SK-N-SH (cell line): ENCODE data around the gene ACP5. TPM values are rescaled to one million over a fixed set of nuclear protein-coding genes. Genes with fewer than 3 reads are reported as not detected.
A peak's percentile ranks its signal among the peaks of the same experiment; 100 is the strongest.

Source experiments
- CTCF ChIA-PET: fragments of 300-600, 350-600 bp; formaldehyde crosslinking; extraction: SDS; loops from one replicate; lab custom pipeline; 2021; lab: Yijun Ruan, JAX
- POLR2A ChIA-PET: fragments of 350-600 bp; sonication (Branson Sonifier 250); formaldehyde crosslinking; extraction: SDS; loops from one replicate; lab custom pipeline; 2020; ENCODE audit warnings: antibody characterized with exemption, inconsistent platforms; lab: Yijun Ruan, JAX
- DNase-seq: peaks from one replicate; pipeline ENCODE4 v3.0.0; 2012
- H2AFZ ChIP-seq: fragments of 200-600 bp; sonication (generic); 2 replicates; pipeline ENCODE4 v1.8.1; 2016; ENCODE audit warnings: antibody characterized with exemption, mild to moderate bottlenecking, low read depth
- H3F3A ChIP-seq: fragments of 200-600 bp; sonication (generic); replicated peaks from 2 replicates; pipeline ENCODE3; 2016; ENCODE audit warnings: antibody characterized with exemption, mild to moderate bottlenecking; ENCODE audit not compliant: insufficient read depth
- H3K27ac ChIP-seq, 2 experiments: fragments of 200-500 bp in 1 of 2; fragments of 200-600 bp in 1 of 2; sonication (Bioruptor generic) in 1 of 2; sonication (generic), shearing (Covaris generic) in 1 of 2; 2 replicates each; pipeline versions ENCODE4 v1.5.1 to v1.6.1; 2014 to 2016; ENCODE audit warnings: low read depth in 2 of 2, inconsistent platforms in 1 of 2, low read length in 1 of 2, mild to moderate bottlenecking in 1 of 2, mixed read lengths in 1 of 2
- H3K27me3 ChIP-seq: fragments of 200-600 bp; sonication (generic), shearing (Covaris generic); 2 replicates; pipeline ENCODE4 v1.6.1; 2016; ENCODE audit warnings: mixed run types; ENCODE audit not compliant: insufficient read depth
- H3K36me3 ChIP-seq, 2 experiments: fragments of 200-500 bp in 1 of 2; fragments of 200-600 bp in 1 of 2; sonication (Bioruptor generic) in 1 of 2; sonication (generic) in 1 of 2; replicated peaks in 1 of 2; 2 replicates each; pipeline versions ENCODE3 to v1.5.1; 2014 to 2016; ENCODE audit warnings: low read length in 1 of 2, mild to moderate bottlenecking in 1 of 2; ENCODE audit not compliant: insufficient read depth in 2 of 2, control insufficient read depth in 1 of 2
- H3K4me1 ChIP-seq, 2 experiments: fragments of 200-500 bp in 1 of 2; fragments of 200-600 bp in 1 of 2; sonication (Bioruptor generic) in 1 of 2; sonication (generic), shearing (Covaris generic) in 1 of 2; 2 replicates each; pipeline versions ENCODE4 v1.5.1 to v1.6.1; 2014 to 2016; ENCODE audit warnings: low read depth in 1 of 2, low read length in 1 of 2, mixed run types in 1 of 2; ENCODE audit not compliant: insufficient read depth in 2 of 2, control insufficient read depth in 1 of 2
- H3K4me2 ChIP-seq: fragments of 200-600 bp; sonication (generic), shearing (Covaris generic); 2 replicates; pipeline ENCODE4 v1.6.1; 2017; ENCODE audit warnings: mixed run types
- H3K4me3 ChIP-seq, 2 experiments: fragments of 200-500 bp in 1 of 2; fragments of 200-600 bp in 1 of 2; sonication (Bioruptor generic) in 1 of 2; sonication (generic), shearing (Covaris generic) in 1 of 2; 2 replicates each; pipeline versions ENCODE4 v1.5.1 to v1.8.1; 2014 to 2016; ENCODE audit warnings: low read depth in 2 of 2, inconsistent platforms in 1 of 2, low read length in 1 of 2, mild to moderate bottlenecking in 1 of 2, mixed read lengths in 1 of 2, moderate library complexity in 1 of 2
- H3K79me2 ChIP-seq: fragments of 200-600 bp; sonication (generic); 2 replicates; pipeline ENCODE4 v1.8.1; 2017; ENCODE audit warnings: mild to moderate bottlenecking; ENCODE audit not compliant: insufficient read depth
- H3K9ac ChIP-seq: fragments of 200-600 bp; sonication (generic); 2 replicates; pipeline ENCODE4 v1.6.1; 2017; ENCODE audit warnings: mixed run types
- H3K9me2 ChIP-seq: fragments of 200-600 bp; sonication (generic); 2 replicates; pipeline ENCODE4 v1.6.1; 2017; ENCODE audit warnings: mixed run types
- H3K9me3 ChIP-seq: fragments of 200-600 bp; sonication (generic); 2 replicates; pipeline ENCODE4 v1.6.1; 2017; ENCODE audit warnings: mixed run types, mild to moderate bottlenecking, moderate library complexity
- H4K20me1 ChIP-seq: fragments of 200-600 bp; sonication (generic); 2 replicates; pipeline ENCODE4 v1.6.1; 2017; ENCODE audit warnings: mild to moderate bottlenecking, mixed run types; ENCODE audit not compliant: insufficient read depth
- JUND ChIP-seq: IDR thresholded peaks from 2 replicates; pipeline ENCODE4 v1.4.0; 2012
- NFIC ChIP-seq: IDR thresholded peaks from 2 replicates; pipeline ENCODE4 v1.4.0; 2012; ENCODE audit warnings: borderline replicate concordance
- RCOR1 ChIP-seq: fragments of 150-350 bp; IDR thresholded peaks from 2 replicates; pipeline ENCODE4 v1.6.1; 2017; ENCODE audit warnings: antibody characterized with exemption, low read length
- TCF12 ChIP-seq: IDR thresholded peaks from 2 replicates; pipeline ENCODE4 v1.4.0; 2012
- TEAD4 ChIP-seq: IDR thresholded peaks from 2 replicates; pipeline ENCODE4 v1.4.0; 2012; ENCODE audit warnings: mild to moderate bottlenecking, borderline replicate concordance; ENCODE audit not compliant: insufficient read depth
- WGBS: methylation state at CpG from one replicate; pipeline ENCODE4 v1.1.6; 2017; ENCODE audit warnings: low lambda C conversion rate; 5-methylcytosine and 5-hydroxymethylcytosine counted together
- polyA plus RNA-seq, 3 experiments: library from polyadenylated mRNA; depleted of rRNA; stranded (reverse); fragments of >200 nt; gene quantifications; 2 replicates each; pipeline ENCODE4 v1.2.3, GENCODE V29; 2012
- TF ChIP-seq, protein P1 (sequence below): fragments of 150-350 bp; IDR thresholded peaks from 2 replicates; pipeline ENCODE4 v1.6.1; 2016; ENCODE audit warnings: mild to moderate bottlenecking, low read depth, low read length

The ACP5 gene
- polyA plus RNA-seq, 1 of the 3 experiments (the other 2 are of a cell fraction) = 0.87 TPM

DNA sequence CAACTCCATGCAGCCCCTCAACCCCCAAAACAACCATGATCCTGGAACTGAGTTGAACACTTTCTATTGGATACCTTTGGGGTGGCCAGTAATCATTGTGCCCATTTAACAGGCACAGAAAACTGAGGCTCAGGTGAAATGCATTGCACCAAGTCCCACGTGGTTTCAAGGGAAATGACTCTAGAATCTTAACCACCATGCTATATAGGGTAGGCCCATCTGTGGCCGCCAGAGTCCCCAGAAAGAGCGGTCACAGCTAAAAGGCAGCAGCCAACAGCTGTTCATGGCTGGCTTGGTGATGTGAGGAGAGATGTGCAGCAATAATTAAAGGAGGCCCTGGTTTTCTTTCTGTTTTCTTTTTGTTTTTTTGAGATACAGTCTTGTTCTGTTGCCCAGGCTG, 36.2 kb downstream of the ACP5 start:
- H3K79me2 ChIP-seq = no peaks in the 10 kb centered on the region
- H3K9me2 ChIP-seq = no peaks in the 10 kb centered on the region
- H3K36me3 ChIP-seq = no peaks in the 10 kb centered on the region
- ChIA-PET CTCF (interaction anchor here (1.6 to 2.5 kb wide), 2 partner anchors 19 to 45 kb away, joined by 3 to 6 read pairs; no protein-coding TSS in a partner anchor), POLR2A (no interaction called here)
- DNase-seq = no peak
- H3K9ac ChIP-seq = no peak overlapping the region
- peaks cover 0 to 9% of the 10 kb centered on the region in 2 experiments; a peak in 1 of 4 replicates for H3K4me1 ChIP-seq
- H3F3A ChIP-seq = no peaks in the 10 kb centered on the region
- H3K4me2 ChIP-seq = no peak overlapping the region
- H3K27ac ChIP-seq = no peak overlapping the region
- TF ChIP-seq RCOR1 (no peak), TEAD4 (no peak), TCF12 (no peak), JUND (no peak)
- TF ChIP-seq, protein P1, sequence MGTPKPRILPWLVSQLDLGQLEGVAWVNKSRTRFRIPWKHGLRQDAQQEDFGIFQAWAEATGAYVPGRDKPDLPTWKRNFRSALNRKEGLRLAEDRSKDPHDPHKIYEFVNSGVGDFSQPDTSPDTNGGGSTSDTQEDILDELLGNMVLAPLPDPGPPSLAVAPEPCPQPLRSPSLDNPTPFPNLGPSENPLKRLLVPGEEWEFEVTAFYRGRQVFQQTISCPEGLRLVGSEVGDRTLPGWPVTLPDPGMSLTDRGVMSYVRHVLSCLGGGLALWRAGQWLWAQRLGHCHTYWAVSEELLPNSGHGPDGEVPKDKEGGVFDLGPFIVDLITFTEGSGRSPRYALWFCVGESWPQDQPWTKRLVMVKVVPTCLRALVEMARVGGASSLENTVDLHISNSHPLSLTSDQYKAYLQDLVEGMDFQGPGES = no peak
- H3K9me3 ChIP-seq = no peaks in the 10 kb centered on the region
- no peak overlapping the region for H3K4me3 ChIP-seq
- 81% methylated on average over 3 of the region's 3 CpGs for WGBS
- H2AFZ ChIP-seq = no peak overlapping the region
- no peaks in the 10 kb centered on the region for H4K20me1 ChIP-seq
- no peaks in the 10 kb centered on the region for H3K27me3 ChIP-seq

DNA sequence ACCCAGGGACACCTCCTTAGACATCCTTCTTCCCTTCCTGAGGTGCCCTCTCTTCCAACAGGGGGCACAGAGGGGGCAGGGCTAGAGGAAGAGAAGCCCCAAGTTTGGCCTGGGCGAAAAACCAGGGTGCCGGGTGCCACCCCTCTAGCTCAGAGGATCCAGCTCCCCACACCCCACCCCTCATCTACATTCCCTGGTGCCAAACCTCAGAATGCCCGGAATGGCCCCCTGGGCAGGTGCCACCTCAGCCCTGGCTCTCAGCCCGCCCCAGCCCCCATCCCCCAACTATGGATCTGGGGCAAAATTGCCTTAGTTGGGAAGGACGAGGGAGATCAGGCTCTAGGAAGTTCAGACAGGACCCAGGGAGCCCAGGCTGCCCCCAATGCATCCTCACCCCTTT, 36.8 kb downstream of the ACP5 start:
- Histone ChIP-seq H3K9ac (no peak overlapping the region), H2AFZ (no peak overlapping the region), H3K4me1 (peaks cover 2 to 11% of the 10 kb centered on the region in 2 experiments; a peak in 2 of 4 replicates), H3K27me3 (no peaks in the 10 kb centered on the region), H3K4me3 (no peak overlapping the region), H3K4me2 (no peak overlapping the region), H3K36me3 (no peaks in the 10 kb centered on the region), H3K9me3 (no peaks in the 10 kb centered on the region), H3K9me2 (no peaks in the 10 kb centered on the region), H3K27ac (no peak overlapping the region), H4K20me1 (no peaks in the 10 kb centered on the region), H3K79me2 (no peaks in the 10 kb centered on the region), H3F3A (no peaks in the 10 kb centered on the region)
- TF ChIP-seq JUND = no peak
- ChIA-PET POLR2A (no interaction called here), CTCF (interaction anchor here (1.1 to 1.6 kb wide), 2 partner anchors 20 to 58 kb away, joined by 3 read pairs; no protein-coding TSS in a partner anchor)
- 93% methylated on average over 3 of the region's 5 CpGs for WGBS
- no peak for DNase-seq

DNA sequence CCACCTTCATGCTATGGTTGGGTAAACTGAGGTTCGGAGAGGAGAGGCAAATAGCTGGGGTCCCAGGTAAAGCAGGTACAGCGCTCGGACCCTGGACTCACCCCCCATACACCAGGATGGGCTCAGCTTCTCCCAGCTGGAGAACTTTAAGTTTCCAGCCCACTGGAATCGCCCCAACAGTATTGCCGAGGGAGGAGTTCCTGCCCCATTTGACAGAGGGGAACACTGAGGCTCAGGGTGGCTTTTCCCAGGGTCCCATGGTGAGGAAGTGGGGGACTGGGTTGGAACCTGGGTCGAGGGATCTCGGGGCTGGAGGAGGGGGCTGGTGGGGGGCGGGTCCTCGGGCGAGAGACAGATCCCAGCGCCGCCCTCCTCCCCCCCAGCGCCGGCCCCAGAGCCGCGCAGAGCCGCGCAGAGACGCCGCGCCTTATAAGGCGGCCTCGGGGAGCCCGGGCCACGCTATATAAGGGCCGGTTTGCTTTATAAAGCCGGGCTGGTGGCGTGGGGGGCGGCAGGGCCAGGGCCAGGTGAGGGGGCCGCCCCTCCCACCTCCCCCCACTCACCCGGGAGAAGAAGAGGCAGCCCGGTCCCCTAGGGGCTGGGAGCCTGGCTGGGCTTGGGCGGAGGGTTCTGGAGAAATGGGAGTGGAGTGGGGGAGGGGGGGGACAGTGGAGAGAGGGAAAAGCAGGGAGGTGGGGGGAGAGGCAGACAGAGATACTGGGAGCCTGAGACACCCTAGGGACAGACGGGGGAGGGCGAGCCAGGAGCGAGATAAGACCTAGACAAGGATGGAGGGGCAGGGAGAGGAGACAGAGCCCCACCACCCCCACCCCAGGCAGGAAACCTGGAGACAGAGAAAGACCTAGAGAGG, 37.7 kb downstream of the ACP5 start:
- H3K27ac ChIP-seq = no peak overlapping the region; a peak in 1 of 4 replicates
- CTCF ChIA-PET = interaction anchor here (0.7 to 1.8 kb wide), 4 partner anchors 9 to 57 kb away, joined by 3 to 6 read pairs (median 3); partner anchors contain the start of gene ELOF1
- no peak overlapping the region for H3K9ac ChIP-seq
- POLR2A ChIA-PET = interaction anchor here (0.7 kb wide), 1 partner anchor 10 kb away, joined by 3 read pairs; the partner anchor contains the start of gene ECSIT
- no peaks in the 10 kb centered on the region for H3F3A ChIP-seq
- no peak overlapping the region; a peak in 1 of 4 replicates for H3K4me3 ChIP-seq
- no peaks in the 10 kb centered on the region for H3K9me2 ChIP-seq
- peaks cover 7 to 13% of the 10 kb centered on the region in 2 experiments; a peak in 2 of 4 replicates for H3K4me1 ChIP-seq
- H3K27me3 ChIP-seq = no peaks in the 10 kb centered on the region
- H3K36me3 ChIP-seq = no peaks in the 10 kb centered on the region
- H3K9me3 ChIP-seq = no peaks in the 10 kb centered on the region
- H3K79me2 ChIP-seq = no peaks in the 10 kb centered on the region
- WGBS = 25% methylated on average over 21 of the region's 36 CpGs
- H4K20me1 ChIP-seq = no peaks in the 10 kb centered on the region
- peak; percentile 83 for DNase-seq
- H2AFZ ChIP-seq = no peak overlapping the region
- no peak overlapping the region for H3K4me2 ChIP-seq
- TF ChIP-seq NFIC = no peak
